ENCODE results near the gene PDP2. TPM values are rescaled to one million over a fixed set of nuclear protein-coding genes. Genes with fewer than 3 reads are reported as not detected.

PDP2 gene
- total RNA-seq, 1 donor from 2014 or later = 11.7 TPM

DNA sequence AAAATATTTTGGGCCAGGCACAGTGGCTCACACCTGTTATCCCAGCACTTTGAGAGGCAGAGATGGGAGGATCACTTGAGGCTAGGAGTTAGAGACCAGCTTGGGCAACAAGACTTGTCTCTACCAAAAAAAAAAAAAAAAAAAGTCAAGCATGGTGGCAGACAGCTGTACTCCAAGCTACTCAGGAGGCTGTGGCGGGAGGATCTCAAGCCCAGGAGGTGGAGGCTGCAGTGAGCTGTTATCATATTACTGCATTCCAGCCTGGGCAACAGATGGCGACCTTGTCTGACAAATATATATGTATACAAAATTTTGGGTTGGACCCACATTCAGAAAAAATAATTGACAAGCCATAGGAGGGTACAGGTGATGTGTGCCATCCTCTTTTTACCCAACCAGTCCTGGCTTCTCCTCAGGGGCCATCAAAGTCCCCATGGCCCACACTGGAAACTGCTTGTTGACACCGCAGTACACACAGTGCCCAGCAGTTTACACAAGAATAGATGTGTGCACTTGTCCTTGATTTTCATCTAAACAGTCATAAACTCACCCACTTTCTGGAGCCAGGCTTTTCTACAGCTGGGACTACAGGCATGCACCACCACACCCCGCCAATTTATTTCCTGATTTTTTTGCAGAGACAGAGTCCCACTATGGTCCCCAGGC lies 56.7 kb downstream of the PDP2 start:
- TF ChIP-seq, protein P1, sequence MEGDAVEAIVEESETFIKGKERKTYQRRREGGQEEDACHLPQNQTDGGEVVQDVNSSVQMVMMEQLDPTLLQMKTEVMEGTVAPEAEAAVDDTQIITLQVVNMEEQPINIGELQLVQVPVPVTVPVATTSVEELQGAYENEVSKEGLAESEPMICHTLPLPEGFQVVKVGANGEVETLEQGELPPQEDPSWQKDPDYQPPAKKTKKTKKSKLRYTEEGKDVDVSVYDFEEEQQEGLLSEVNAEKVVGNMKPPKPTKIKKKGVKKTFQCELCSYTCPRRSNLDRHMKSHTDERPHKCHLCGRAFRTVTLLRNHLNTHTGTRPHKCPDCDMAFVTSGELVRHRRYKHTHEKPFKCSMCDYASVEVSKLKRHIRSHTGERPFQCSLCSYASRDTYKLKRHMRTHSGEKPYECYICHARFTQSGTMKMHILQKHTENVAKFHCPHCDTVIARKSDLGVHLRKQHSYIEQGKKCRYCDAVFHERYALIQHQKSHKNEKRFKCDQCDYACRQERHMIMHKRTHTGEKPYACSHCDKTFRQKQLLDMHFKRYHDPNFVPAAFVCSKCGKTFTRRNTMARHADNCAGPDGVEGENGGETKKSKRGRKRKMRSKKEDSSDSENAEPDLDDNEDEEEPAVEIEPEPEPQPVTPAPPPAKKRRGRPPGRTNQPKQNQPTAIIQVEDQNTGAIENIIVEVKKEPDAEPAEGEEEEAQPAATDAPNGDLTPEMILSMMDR (IDR thresholded peaks at IDR 0.05; ENCODE audit: insufficient read depth, low read length, poor library complexity, severe bottlenecking) = no peak
- H3K27me3 ChIP-seq (ENCODE audit: control insufficient read depth, insufficient read depth, low read length) = peaks cover 3% of the 10 kb centered on the region
- no peak for DNase-seq (ENCODE audit: low read depth)
- H3K36me3 ChIP-seq (ENCODE audit: control insufficient read depth, insufficient read depth, low read length) = peaks cover 1% of the 10 kb centered on the region
- H3K4me3 ChIP-seq (ENCODE audit: low read depth, low read length) = no peak overlapping the region

DNA sequence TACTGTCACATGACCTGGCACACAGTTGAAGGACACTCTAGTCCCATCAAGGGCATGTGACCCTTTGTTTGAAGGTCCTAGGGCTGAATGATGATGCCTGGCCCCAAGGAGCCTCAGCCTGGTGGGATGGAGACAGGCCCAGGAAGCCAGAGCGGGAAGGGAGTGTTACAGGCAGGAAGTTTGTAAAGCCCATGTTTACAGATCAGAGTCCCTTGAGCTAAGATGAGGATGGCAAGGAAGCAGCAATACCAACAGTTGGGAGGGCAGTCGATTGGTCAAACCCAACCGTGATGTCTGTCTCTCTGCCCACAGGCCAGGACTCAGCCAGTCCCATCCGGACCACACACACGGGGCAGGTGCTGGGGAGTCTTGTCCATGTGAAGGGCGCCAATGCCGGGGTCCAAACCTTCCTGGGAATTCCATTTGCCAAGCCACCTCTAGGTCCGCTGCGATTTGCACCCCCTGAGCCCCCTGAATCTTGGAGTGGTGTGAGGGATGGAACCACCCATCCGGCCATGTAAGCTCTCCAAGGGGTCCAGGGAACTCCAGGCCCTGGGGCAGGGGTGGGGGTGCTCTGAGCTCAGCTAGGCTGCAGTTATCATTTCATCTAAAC lies 57.5 kb downstream of the PDP2 start:
- no peak for DNase-seq (ENCODE audit: low read depth)
- Histone ChIP-seq H3K4me3 (ENCODE audit: low read depth, low read length) (no peak overlapping the region), H3K27me3 (ENCODE audit: control insufficient read depth, insufficient read depth, low read length) (peaks cover 3% of the 10 kb centered on the region), H3K36me3 (ENCODE audit: control insufficient read depth, insufficient read depth, low read length) (peaks cover 1% of the 10 kb centered on the region)
- TF ChIP-seq, protein P1 (IDR thresholded peaks at IDR 0.05; ENCODE audit: insufficient read depth, low read length, poor library complexity, severe bottlenecking) = no peak

DNA sequence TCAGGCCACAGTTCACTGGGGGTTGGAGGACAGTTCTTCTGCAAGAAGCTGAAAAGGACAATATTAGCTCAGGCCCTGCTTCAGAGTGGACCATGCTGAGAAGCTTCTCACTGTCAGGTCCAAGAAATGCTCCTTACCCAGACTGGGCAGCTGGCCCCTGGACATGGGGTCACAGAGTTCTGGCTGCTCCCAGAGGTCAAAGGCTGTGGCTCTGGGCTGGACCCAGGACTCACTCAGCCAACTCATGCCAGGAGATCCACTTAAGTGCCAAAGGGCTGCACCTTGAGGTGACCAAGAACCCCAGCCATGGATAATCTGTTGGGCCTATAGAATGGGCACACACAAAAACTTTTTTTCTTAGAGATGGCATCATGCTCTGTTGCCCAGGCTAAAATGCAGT lies 59.1 kb downstream of the PDP2 start:
- Histone ChIP-seq H3K27me3 (ENCODE audit: control insufficient read depth, insufficient read depth, low read length) (peaks cover 3% of the 10 kb centered on the region), H3K36me3 (ENCODE audit: control insufficient read depth, insufficient read depth, low read length) (peaks cover 1% of the 10 kb centered on the region), H3K4me3 (ENCODE audit: low read depth, low read length) (no peak overlapping the region)
- TF ChIP-seq, protein P1 (IDR thresholded peaks at IDR 0.05; ENCODE audit: insufficient read depth, low read length, poor library complexity, severe bottlenecking) = no peak
- no peak for DNase-seq (ENCODE audit: low read depth)

DNA sequence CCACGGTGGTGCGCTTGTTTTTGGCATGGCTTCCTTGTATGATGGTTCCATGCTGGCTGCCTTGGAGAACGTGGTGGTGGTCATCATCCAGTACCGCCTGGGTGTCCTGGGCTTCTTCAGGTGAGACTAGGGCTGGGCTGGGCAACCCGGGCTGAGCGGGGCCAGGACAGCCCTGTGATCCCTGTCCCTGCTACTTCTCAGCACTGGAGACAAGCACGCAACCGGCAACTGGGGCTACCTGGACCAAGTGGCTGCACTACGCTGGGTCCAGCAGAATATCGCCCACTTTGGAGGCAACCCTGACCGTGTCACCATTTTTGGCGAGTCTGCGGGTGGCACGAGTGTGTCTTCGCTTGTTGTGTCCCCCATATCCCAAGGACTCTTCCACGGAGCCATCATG lies 59.9 kb downstream of the PDP2 start:
- TF ChIP-seq, protein P1 (IDR thresholded peaks at IDR 0.05; ENCODE audit: insufficient read depth, low read length, poor library complexity, severe bottlenecking) = no peak
- H3K36me3 ChIP-seq (ENCODE audit: control insufficient read depth, insufficient read depth, low read length) = peaks cover 1% of the 10 kb centered on the region
- H3K4me3 ChIP-seq (ENCODE audit: low read depth, low read length) = no peak overlapping the region
- H3K27me3 ChIP-seq (ENCODE audit: control insufficient read depth, insufficient read depth, low read length) = peaks cover 3% of the 10 kb centered on the region
- no peak for DNase-seq (ENCODE audit: low read depth)

Other genes with a start within 250 kb of the PDP2 start
- 74.3 and 75.2 TPM in 2 replicates for gene CMTM4, start 183.8 kb upstream of the PDP2 start, total RNA-seq
- 109 and 126 TPM in 2 replicates for gene DYNC1LI2, start 128.9 kb upstream of the PDP2 start, total RNA-seq
- gene TERB1, start 78.9 kb upstream of the PDP2 start, total RNA-seq = 0.27 TPM in 1 of 2 replicates, not detected in the other
- 77.3 and 77.9 TPM in 2 replicates for gene NAE1, start 49.5 kb upstream of the PDP2 start, total RNA-seq
- gene CA7, start 36.1 kb upstream of the PDP2 start, total RNA-seq = not detected in 2 replicates
- 0.33 and 5.0 TPM in 2 replicates for gene CDH16, start 38.4 kb downstream of the PDP2 start, total RNA-seq
- gene RRAD, start 45.0 kb downstream of the PDP2 start, total RNA-seq = 32.9 and 36.8 TPM in 2 replicates
- 156 and 164 TPM in 2 replicates for gene CIAO2B, start 53.9 kb downstream of the PDP2 start, total RNA-seq
- 44.4 and 48.0 TPM in 2 replicates for gene CES2, start 55.0 kb downstream of the PDP2 start, total RNA-seq
- gene CES3, start 80.8 kb downstream of the PDP2 start, total RNA-seq = 0.07 TPM in 1 of 2 replicates, not detected in the other
- 1.3 and 2.3 TPM in 2 replicates for gene CES4A, start 108.1 kb downstream of the PDP2 start, total RNA-seq
- 57.4 and 64.5 TPM in 2 replicates for gene CBFB, start 148.6 kb downstream of the PDP2 start, total RNA-seq
- 23.1 and 24.6 TPM in 2 replicates for gene PHAF1, start 229.4 kb downstream of the PDP2 start, total RNA-seq